Adrenal gland (tissue), 12 donors: Measurements from ENCODE around the gene NHERF2. TPM values are rescaled to one million over a fixed set of nuclear protein-coding genes. Genes with fewer than 3 reads are reported as not detected.

Experiments used
- DNase-seq, 7 donors: peaks; one replicate each; pipeline ENCODE4 v3.0.0-alpha.2; 2019 to 2020
- H3K27ac ChIP-seq, 5 donors: fragments of 200-600 bp; sonication (generic) in 4 of 5; 1 replicate in 3 of 5; 2 replicates in 2 of 5; pipeline versions ENCODE4 v1.5.1 to v1.8.0; 2016 to 2020; ENCODE audit warnings: mild to moderate bottlenecking in 1 of 5
- H3K27me3 ChIP-seq: fragments of 200-600 bp; 2 replicates; pipeline ENCODE4 v1.8.0; 2021
- H3K36me3 ChIP-seq, 2 donors: fragments of 200-600 bp; replicated peaks in 1 of 2; 1 replicate in 1 of 2; 2 replicates in 1 of 2; pipeline versions ENCODE4 v1.5.1 to v1.8.0; 2018 to 2022
- H3K4me1 ChIP-seq, 2 donors: fragments of 200-600 bp; replicated peaks in 1 of 2; 1 replicate in 1 of 2; 2 replicates in 1 of 2; pipeline versions ENCODE4 v1.5.1 to v1.8.0; 2018 to 2021
- H3K4me3 ChIP-seq, 4 donors: fragments of 200-600 bp; sonication (generic) in 3 of 4; one replicate each; pipeline ENCODE4 v1.5.1; 2016 to 2018
- H3K9me3 ChIP-seq, 3 donors: fragments of 200-600 bp; sonication (generic) in 1 of 3; replicated peaks in 1 of 3; 1 replicate in 2 of 3; 2 replicates in 1 of 3; pipeline versions ENCODE4 v1.5.1 to v1.8.0; 2016 to 2021
- POLR2A ChIP-seq, 2 donors: fragments of 450-650 bp; IDR thresholded peaks; one replicate each; pipeline ENCODE4 v1.6.1; 2017; ENCODE audit warnings: antibody characterized with exemption in 2 of 2, mild to moderate bottlenecking in 2 of 2, moderate library complexity in 1 of 2
- WGBS, 4 donors: extraction: QIAGEN DNeasy Blood & Tissue Kit in 2 of 4; methylation state at CpG; one replicate each; pipeline versions ENCODE4 v1.1.5 to v1.1.7; 2013 to 2017; 5-methylcytosine and 5-hydroxymethylcytosine counted together
- intact Hi-C, 2 donors: fragments of 100-400 bp; cut with DNase I; formaldehyde crosslinking; loops; one replicate each; pipeline versions ENCODE4 v1.14.1 to v1.15.0; 2022 to 2023
- polyA plus RNA-seq, 3 donors: library from polyadenylated mRNA; stranded (reverse); fragments of 200-250 nt in 2 of 3; fragments of 350-450 nt in 1 of 3; fragmentation: Illumina TruSeq in 1 of 3; extraction: RNeasy Lipid Tissue Mini Kit (QIAGEN cat#74804) in 1 of 3; gene quantifications; one replicate each; pipeline ENCODE4 v1.2.3, GENCODE V29; 2013 to 2014
- total RNA-seq, 9 donors: library from RNA; depleted of rRNA in 4 of 9; stranded (reverse); fragments of >200 nt in 4 of 9; fragments of 120-200 nt in 1 of 9; fragmentation: NEBNext Ultra II Directional in 1 of 9; extraction: Animal tissue kit (Norgen Biotek cat#: 25700) in 1 of 9; gene quantifications; one replicate each; pipeline versions ENCODE4 v1.1.0 to v1.2.4, GENCODE V29; 2013 to 2023
- TF ChIP-seq, protein P1 (sequence below), 6 experiments: fragments of 450-650 bp in 4 of 6; fragments of 200-600 bp in 2 of 6; sonication (generic) in 1 of 6; IDR thresholded peaks; 1 replicate in 5 of 6; 2 replicates in 1 of 6; pipeline versions ENCODE4 v1.5.1 to v1.8.0; 2016 to 2021; ENCODE audit warnings: antibody characterized with exemption in 6 of 6, mild to moderate bottlenecking in 2 of 6, moderate library complexity in 1 of 6
- donor health status: healthy with polysubstance abuse.
- donor health status: Bipolar disorder and iron deficiency.
- donor health status: DM: yes; HTN: yes; CAD: no.
- donor health status: DM: no; HTN: no; CAD: no.
- donor health status: DM: no; HTN: no; CAD: no.
- donor health status: DM: yes; HTN: yes; CAD: no.

The NHERF2 gene
- total and polyA plus RNA-seq, 12 donors: 12.5 to 263 (median 67.7) TPM

DNA sequence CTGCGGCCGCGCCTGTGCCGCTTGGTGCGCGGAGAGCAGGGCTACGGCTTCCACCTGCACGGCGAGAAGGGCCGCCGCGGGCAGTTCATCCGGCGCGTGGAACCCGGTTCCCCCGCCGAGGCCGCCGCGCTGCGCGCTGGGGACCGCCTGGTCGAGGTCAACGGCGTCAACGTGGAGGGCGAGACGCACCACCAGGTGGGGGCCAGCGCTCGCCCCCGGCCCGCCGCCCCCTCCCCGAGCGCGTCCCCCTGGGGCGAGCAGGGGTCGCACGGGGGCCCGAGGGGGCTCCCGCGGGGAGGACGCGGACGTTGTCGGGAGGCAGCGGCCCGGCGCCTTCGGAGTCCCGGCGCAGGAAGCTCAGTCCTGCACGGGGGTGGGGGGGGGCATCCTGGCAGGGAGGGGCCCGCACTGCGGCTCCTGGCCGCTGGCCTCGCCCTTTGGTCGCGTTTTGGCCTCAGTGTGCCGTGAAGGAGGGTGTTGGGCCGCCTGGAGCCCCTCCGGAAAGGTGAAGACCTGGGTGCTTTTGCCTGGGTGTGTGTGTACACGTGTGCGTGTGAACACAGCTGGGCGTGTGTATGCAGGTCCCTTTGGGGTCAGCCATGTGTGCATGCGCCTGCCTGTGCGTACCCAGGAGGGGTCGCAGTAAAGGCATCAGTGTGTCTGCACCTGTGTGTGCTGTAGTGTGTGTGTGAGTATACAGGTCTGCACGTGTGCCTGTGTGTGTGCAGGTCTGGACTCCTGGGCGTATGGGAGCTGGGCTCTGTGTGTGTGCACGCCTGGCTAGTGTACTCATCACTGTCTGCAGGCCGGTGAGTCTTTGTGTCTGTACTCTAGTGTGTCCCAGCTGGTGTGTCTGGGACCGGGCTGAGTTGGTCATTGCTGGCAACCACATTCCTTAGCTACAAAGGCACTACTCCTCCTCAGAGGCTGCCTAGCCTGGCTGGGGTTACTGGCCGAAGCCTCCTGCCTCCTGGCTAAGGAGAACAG lies 615 bp downstream of the NHERF2 start:
- H3K4me1 ChIP-seq: peaks cover 14 to 40% of the 10 kb centered on the region in 2 donors
- DNase-seq: peak in 3 of 7 donors; percentile 18 to 32 (median 19)
- no peaks in the 10 kb centered on the region for H3K36me3 ChIP-seq
- intact Hi-C loops: no loop called here
- H3K27ac ChIP-seq: peak overlapping the region in 4 of 5 donors; percentile 32 to 79 (median 40)
- TF ChIP-seq, protein P1, sequence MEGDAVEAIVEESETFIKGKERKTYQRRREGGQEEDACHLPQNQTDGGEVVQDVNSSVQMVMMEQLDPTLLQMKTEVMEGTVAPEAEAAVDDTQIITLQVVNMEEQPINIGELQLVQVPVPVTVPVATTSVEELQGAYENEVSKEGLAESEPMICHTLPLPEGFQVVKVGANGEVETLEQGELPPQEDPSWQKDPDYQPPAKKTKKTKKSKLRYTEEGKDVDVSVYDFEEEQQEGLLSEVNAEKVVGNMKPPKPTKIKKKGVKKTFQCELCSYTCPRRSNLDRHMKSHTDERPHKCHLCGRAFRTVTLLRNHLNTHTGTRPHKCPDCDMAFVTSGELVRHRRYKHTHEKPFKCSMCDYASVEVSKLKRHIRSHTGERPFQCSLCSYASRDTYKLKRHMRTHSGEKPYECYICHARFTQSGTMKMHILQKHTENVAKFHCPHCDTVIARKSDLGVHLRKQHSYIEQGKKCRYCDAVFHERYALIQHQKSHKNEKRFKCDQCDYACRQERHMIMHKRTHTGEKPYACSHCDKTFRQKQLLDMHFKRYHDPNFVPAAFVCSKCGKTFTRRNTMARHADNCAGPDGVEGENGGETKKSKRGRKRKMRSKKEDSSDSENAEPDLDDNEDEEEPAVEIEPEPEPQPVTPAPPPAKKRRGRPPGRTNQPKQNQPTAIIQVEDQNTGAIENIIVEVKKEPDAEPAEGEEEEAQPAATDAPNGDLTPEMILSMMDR (IDR thresholded peaks at IDR 0.05): no peak
- no peak for TF ChIP-seq POLR2A (IDR thresholded peaks at IDR 0.05)
- H3K4me3 ChIP-seq: peak overlapping the region in 2 of 4 donors; percentile 34 to 84
- no peaks in the 10 kb centered on the region for H3K27me3 ChIP-seq
- H3K9me3 ChIP-seq: no peaks in the 10 kb centered on the region
- WGBS, 4 donors: 7 to 72% (median 19%) methylated on average over 5 to 76 of the region's 76 CpGs

DNA sequence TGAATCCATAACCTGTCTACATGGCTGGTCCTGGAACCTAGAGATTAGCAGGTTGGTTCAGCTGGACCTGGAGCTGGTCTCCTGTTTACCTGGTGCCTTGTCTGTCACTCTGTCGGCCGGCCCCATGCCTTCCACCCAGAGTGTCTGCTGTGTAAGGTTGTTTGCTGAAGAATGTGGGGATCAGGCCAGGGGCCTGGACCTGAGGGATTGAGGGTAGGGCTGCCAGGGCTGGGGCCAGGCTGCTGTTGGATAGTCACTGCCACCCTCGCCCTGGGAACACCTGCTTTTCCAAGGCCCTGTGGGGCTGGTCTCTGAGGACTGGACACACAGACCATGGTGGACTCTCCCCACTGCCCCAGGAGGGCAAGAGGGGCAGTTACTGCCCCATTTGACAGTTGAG lies 1.4 kb downstream of the NHERF2 start:
- peak in 1 of 7 donors; percentile 17 for DNase-seq
- Histone ChIP-seq H3K9me3 (no peaks in the 10 kb centered on the region), H3K27ac (peak overlapping the region in 1 of 5 donors; percentile 79), H3K4me1 (peaks cover 10 to 43% of the 10 kb centered on the region in 2 donors), H3K4me3 (peak overlapping the region in 1 of 4 donors; percentile 84), H3K36me3 (no peaks in the 10 kb centered on the region), H3K27me3 (no peaks in the 10 kb centered on the region)
- intact Hi-C loops: no loop called here
- TF ChIP-seq, protein P1 (IDR thresholded peaks at IDR 0.05): no peak
- no peak for TF ChIP-seq POLR2A (IDR thresholded peaks at IDR 0.05)
- 63 to 100% (median 74%) methylated on average over 1 to 3 of the region's 3 CpGs for WGBS, 4 donors

DNA sequence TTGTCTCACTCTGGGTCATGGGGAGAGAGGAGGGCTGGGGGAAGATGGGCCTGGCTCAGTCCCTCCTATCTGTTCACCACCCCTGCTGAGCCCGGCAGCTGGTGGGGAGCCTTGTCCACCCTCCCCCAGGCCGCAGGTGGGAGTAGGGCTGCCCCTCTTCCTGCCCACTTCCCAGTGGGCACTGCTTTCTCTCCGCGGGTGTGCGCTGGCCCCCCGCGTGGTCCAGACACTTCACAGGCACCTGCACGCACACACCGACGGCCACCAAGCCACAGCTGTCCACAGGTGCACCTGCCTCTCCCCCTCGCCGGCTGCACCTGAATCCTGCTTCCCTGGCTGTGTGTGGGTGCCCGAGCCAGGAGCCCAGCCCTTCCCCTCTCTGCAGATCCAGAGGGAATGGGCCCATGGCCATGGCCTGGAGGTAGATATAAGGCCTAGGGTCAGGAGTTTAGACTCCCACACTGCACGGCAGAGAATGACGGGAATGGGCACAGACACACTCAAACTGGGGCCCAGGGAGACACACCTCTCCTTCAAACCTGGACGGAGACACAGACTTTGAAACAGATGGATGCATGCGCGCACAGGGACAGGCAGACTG lies 2.0 kb downstream of the NHERF2 start:
- no peaks in the 10 kb centered on the region for H3K27me3 ChIP-seq
- no peaks in the 10 kb centered on the region for H3K9me3 ChIP-seq
- H3K4me1 ChIP-seq: peaks cover 10 to 44% of the 10 kb centered on the region in 2 donors
- peak overlapping the region in 1 of 4 donors; percentile 84 for H3K4me3 ChIP-seq
- DNase-seq: peak in 1 of 7 donors; percentile 20
- H3K36me3 ChIP-seq: no peaks in the 10 kb centered on the region
- WGBS, 4 donors: 80 to 86% (median 84%) methylated on average over 15 to 18 of the region's 18 CpGs
- intact Hi-C loops: no loop called here
- TF ChIP-seq, protein P1 (IDR thresholded peaks at IDR 0.05): no peak
- TF ChIP-seq POLR2A (IDR thresholded peaks at IDR 0.05): no peak
- H3K27ac ChIP-seq: peak overlapping the region in 1 of 5 donors; percentile 79

DNA sequence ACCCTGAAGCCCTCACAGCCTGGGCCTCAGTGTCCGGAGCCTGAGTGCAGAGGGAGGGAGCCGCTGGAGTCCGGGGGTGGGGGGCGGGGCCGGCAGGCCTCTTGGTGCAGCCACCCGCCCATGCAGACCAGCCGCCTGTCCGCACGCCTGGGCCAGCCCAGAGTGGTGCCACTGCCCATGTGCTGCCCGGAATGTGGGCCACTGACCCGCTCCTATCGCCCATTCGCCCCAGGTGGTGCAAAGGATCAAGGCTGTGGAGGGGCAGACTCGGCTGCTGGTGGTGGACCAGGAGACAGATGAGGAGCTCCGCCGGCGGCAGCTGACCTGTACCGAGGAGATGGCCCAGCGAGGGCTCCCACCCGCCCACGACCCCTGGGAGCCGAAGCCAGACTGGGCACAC lies 2.6 kb downstream of the NHERF2 start:
- no peaks in the 10 kb centered on the region for H3K9me3 ChIP-seq
- DNase-seq: no peak
- peaks cover 9 to 42% of the 10 kb centered on the region in 2 donors for H3K4me1 ChIP-seq
- intact Hi-C loops: no loop called here
- H3K36me3 ChIP-seq: no peaks in the 10 kb centered on the region
- H3K27ac ChIP-seq: no peak overlapping the region
- no peak overlapping the region for H3K4me3 ChIP-seq
- WGBS, 4 donors: 65 to 86% (median 69%) methylated on average over 2 to 22 of the region's 22 CpGs
- TF ChIP-seq, protein P1 (IDR thresholded peaks at IDR 0.05): no peak
- TF ChIP-seq POLR2A (IDR thresholded peaks at IDR 0.05): no peak
- H3K27me3 ChIP-seq: no peaks in the 10 kb centered on the region
